Measurements from ENCODE around the gene PTPRN. TPM values are rescaled to one million over a fixed set of nuclear protein-coding genes. Genes with fewer than 3 reads are reported as not detected.

PTPRN gene
- total and polyA plus RNA-seq, 10 of the 15 experiments (the other 5 are each of a cell fraction or from before 2014, with no cell fraction given), result 0.28 to 0.69 TPM; not detected in 8

- in situ Hi-C loops (cut with MboI) (no loop called here), intact Hi-C loops (cut with micrococcal nuclease; ENCODE audit: unreplicated experiment) (no loop called here)
- ChIA-PET POLR2A (interaction anchor here (1.7 kb wide), 1 partner anchor 36 kb away, joined by 7 read pairs; no protein-coding TSS in a partner anchor), CTCF (interaction anchor here (1.1 to 13.5 kb wide), 2 partner anchors 8 to 127 kb away, joined by 3 to 257 read pairs; no protein-coding TSS in a partner anchor), SMC1A (ENCODE audit: uncharacterized antibody, unreplicated experiment) (no interaction called here), RAD21 (ENCODE audit: unreplicated experiment) (no interaction called here)
- H3K27me3 ChIP-seq (replicated peaks in 1 of 2; ENCODE audit: control insufficient read depth in 2 of 2, insufficient read depth in 2 of 2, low read length in 1 of 2), result no peaks in the 10 kb centered on the region
- no peak for TF ChIP-seq RCOR1 (conservative IDR thresholded peaks at IDR 0.05; ENCODE audit: low read depth, low read length)
- TF ChIP-seq IRF3 (IDR thresholded peaks at IDR 0.05), result no peak
- no peaks in the 10 kb centered on the region; a peak in 1 of 4 replicates for H3K36me3 ChIP-seq (ENCODE audit: control insufficient read depth in 2 of 2, insufficient read depth in 2 of 2, low read length in 1 of 2)
- no peak for DNase-seq (ENCODE audit: low read depth, low spot score)
- 98% methylated on average over 12 of the region's 12 CpGs for WGBS (ENCODE audit: insufficient coverage, insufficient replicate concordance, low lambda C conversion rate, missing lambda C conversion rate)
- no peaks in the 10 kb centered on the region for H3K9me3 ChIP-seq (replicated peaks; ENCODE audit: control insufficient read depth, insufficient read depth, low read length)
- H2AFZ ChIP-seq (ENCODE audit: control insufficient read depth, low read depth, low read length), result no peak overlapping the region
- H4K20me1 ChIP-seq (ENCODE audit: control insufficient read depth, insufficient read depth), result no peaks in the 10 kb centered on the region
- no peak for FAIRE-seq
- H3K4me1 ChIP-seq (ENCODE audit: control insufficient read depth, insufficient read depth, low read length), result peaks cover 4% of the 10 kb centered on the region
- no peak overlapping the region for H3K9ac ChIP-seq (ENCODE audit: control insufficient read depth, insufficient read depth, low read length)
- H3K27ac ChIP-seq (ENCODE audit: control insufficient read depth, insufficient read depth), result no peak overlapping the region
- H3K4me3 ChIP-seq, result no peak overlapping the region
- ATAC-seq, result no peak
- no peak overlapping the region for H3K4me2 ChIP-seq (ENCODE audit: control insufficient read depth, insufficient read depth)
- no peaks in the 10 kb centered on the region for H3K79me2 ChIP-seq (ENCODE audit: control insufficient read depth, insufficient read depth, low read length)
- BruUV-seq (replicated peaks), result no TSS peak
These were observed 23.8 kb downstream of the PTPRN start for GRCh38 chr2:219285373-219285735.

GRCh38 chr2:219284501-219285372, 24.5 kb downstream of the PTPRN start:
- H3K9ac ChIP-seq (ENCODE audit: control insufficient read depth, insufficient read depth, low read length), result no peak overlapping the region
- H3K36me3 ChIP-seq (ENCODE audit: control insufficient read depth in 2 of 2, insufficient read depth in 2 of 2, low read length in 1 of 2), result no peaks in the 10 kb centered on the region; a peak in 1 of 4 replicates
- peaks cover 4% of the 10 kb centered on the region for H3K79me2 ChIP-seq (ENCODE audit: control insufficient read depth, insufficient read depth, low read length)
- in situ Hi-C loops (cut with MboI), result no loop called here
- TF ChIP-seq BCL11A (IDR thresholded peaks at IDR 0.05; ENCODE audit: low read depth, low read length), result no peak
- TF ChIP-seq RFX5 (IDR thresholded peaks at IDR 0.05; ENCODE audit: low read depth, low read length), result no peak
- TF ChIP-seq BCLAF1 (IDR thresholded peaks at IDR 0.05), result no peak
- TF ChIP-seq NR2C2 (IDR thresholded peaks at IDR 0.05; ENCODE audit: borderline replicate concordance, control insufficient read depth, insufficient read length, low read depth), result no peak
- POLR2A ChIA-PET, result interaction anchor here (1.0 kb wide), 1 partner anchor 10 kb away, joined by 3 read pairs; no protein-coding TSS in a partner anchor
- SMC1A ChIA-PET (ENCODE audit: uncharacterized antibody, unreplicated experiment), result interaction anchor here (8.8 kb wide), 1 partner anchor 8 kb away, joined by 96 read pairs; no protein-coding TSS in a partner anchor
- DNase-seq (ENCODE audit: low read depth, low spot score) (no peak), FAIRE-seq (no peak), ATAC-seq (no peak)
- RAD21 ChIA-PET (ENCODE audit: unreplicated experiment), result no interaction called here
- H3K4me3 ChIP-seq, result no peak overlapping the region
- no peak overlapping the region for H3K27ac ChIP-seq (ENCODE audit: control insufficient read depth, insufficient read depth)
- H3K4me2 ChIP-seq (ENCODE audit: control insufficient read depth, insufficient read depth), result no peak overlapping the region
- no peaks in the 10 kb centered on the region for H3K27me3 ChIP-seq (replicated peaks in 1 of 2; ENCODE audit: control insufficient read depth in 2 of 2, insufficient read depth in 2 of 2, low read length in 1 of 2)
- peaks cover 10% of the 10 kb centered on the region for H3K4me1 ChIP-seq (ENCODE audit: control insufficient read depth, insufficient read depth, low read length)
- 97% methylated on average over 14 of the region's 16 CpGs for WGBS (ENCODE audit: insufficient coverage, insufficient replicate concordance, low lambda C conversion rate, missing lambda C conversion rate)
- H2AFZ ChIP-seq (ENCODE audit: control insufficient read depth, low read depth, low read length), result no peak overlapping the region
- H3K9me3 ChIP-seq (replicated peaks; ENCODE audit: control insufficient read depth, insufficient read depth, low read length), result no peaks in the 10 kb centered on the region
- no peaks in the 10 kb centered on the region for H4K20me1 ChIP-seq (ENCODE audit: control insufficient read depth, insufficient read depth)
- intact Hi-C loops (cut with micrococcal nuclease; ENCODE audit: unreplicated experiment), result no loop called here
- BruUV-seq (replicated peaks), result no TSS peak
- CTCF ChIA-PET, result interaction anchor here (1.0 to 13.5 kb wide), 4 partner anchors 9 to 406 kb away, joined by 3 to 257 read pairs (median 4); no protein-coding TSS in a partner anchor

All from GM12878 (cell line).